Calu3 (cell line): ENCODE results near the gene SH3PXD2A. TPM values are rescaled to one million over a fixed set of nuclear protein-coding genes. Genes with fewer than 3 reads are reported as not detected.
"Not testable (repeated sequence)": the region's sequence is repeated elsewhere in the genome, so short reads cannot be mapped to it uniquely, and the experiment has no call there.

Experiments
- BruUV-seq: library from RNA; stranded (reverse); fragments of 400-500 nt; replicated peaks from 2 replicates; lab custom pipeline; 2021; lab: Mats Ljungman, UMichigan
- CTCF ChIA-PET: fragments of 300-600 bp; sonication (Branson Sonifier 250); formaldehyde crosslinking; loops from one replicate; lab custom pipeline; 2022; ENCODE audit warnings: antibody characterized with exemption; lab: Charles Lee
- DNase-seq: peaks from one replicate; pipeline ENCODE4 v3.0.0; 2022
- H3K27ac Mint-ChIP-seq: one replicate; pipeline ENCODE4 v1.8.0; 2022; ENCODE audit warnings: mixed read lengths; ENCODE audit not compliant: unreplicated experiment
- H3K27me3 Mint-ChIP-seq: one replicate; pipeline ENCODE4 v1.8.0; 2022; ENCODE audit warnings: mixed read lengths; ENCODE audit not compliant: unreplicated experiment
- H3K36me3 Mint-ChIP-seq: one replicate; pipeline ENCODE4 v1.8.0; 2022; ENCODE audit warnings: mild to moderate bottlenecking, moderate library complexity, mixed read lengths; ENCODE audit not compliant: insufficient read depth, unreplicated experiment
- H3K4me1 Mint-ChIP-seq: one replicate; pipeline ENCODE4 v1.8.0; 2022; ENCODE audit warnings: mild to moderate bottlenecking, low read depth, mixed read lengths; ENCODE audit not compliant: unreplicated experiment
- H3K4me3 Mint-ChIP-seq: one replicate; pipeline ENCODE4 v1.8.0; 2022; ENCODE audit warnings: mild to moderate bottlenecking, low read depth, moderate library complexity, mixed read lengths; ENCODE audit not compliant: unreplicated experiment
- H3K9me3 Mint-ChIP-seq: one replicate; pipeline ENCODE4 v1.8.0; 2022; ENCODE audit warnings: low read depth, mixed read lengths; ENCODE audit not compliant: unreplicated experiment
- intact Hi-C: fragments of 100-400 bp; cut with micrococcal nuclease; formaldehyde crosslinking; loops from one replicate; pipeline ENCODE4 v1.10.0; 2022; ENCODE audit not compliant: unreplicated experiment
- total RNA-seq: library from RNA; stranded (reverse); gene quantifications from 2 replicates; pipeline ENCODE4 v1.2.3, GENCODE V29; 2022
- TF ChIP-seq, protein P1 (sequence below): fragments of 200-600 bp; IDR thresholded peaks from one replicate; pipeline ENCODE4 v1.8.0; 2022; ENCODE audit warnings: antibody characterized with exemption; ENCODE audit not compliant: unreplicated experiment

Gene SH3PXD2A
- total RNA-seq, 1 experiment from 2014 or later, result 7.5 TPM

DNA sequence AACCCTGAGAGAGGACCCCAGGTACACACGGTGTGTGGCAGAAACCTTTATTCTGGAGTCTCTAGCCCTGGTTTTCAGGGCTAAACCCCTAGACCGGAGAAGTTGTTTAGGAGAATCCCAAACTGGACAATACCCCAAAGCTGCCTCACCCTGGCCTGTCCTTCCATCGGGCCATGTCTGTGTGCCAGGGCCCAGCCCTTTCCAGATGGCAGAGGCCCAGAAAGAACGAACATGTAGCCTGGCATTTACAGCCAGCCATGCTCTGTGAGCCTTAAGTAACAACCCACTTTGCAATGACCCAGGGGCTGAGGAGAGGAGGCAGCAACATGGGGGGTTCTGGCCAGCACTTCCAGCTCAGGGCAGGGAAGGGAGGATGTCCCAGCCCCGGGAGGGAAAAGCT is 219.8 kb downstream of the SH3PXD2A start:
- CTCF ChIA-PET, result no interaction called here
- Mint-ChIP-seq H3K4me3 (no peak overlapping the region), H3K36me3 (peaks cover 5% of the 10 kb centered on the region), H3K9me3 (no peaks in the 10 kb centered on the region), H3K4me1 (no peaks in the 10 kb centered on the region), H3K27ac (no peak overlapping the region), H3K27me3 (no peaks in the 10 kb centered on the region)
- no TSS peak for BruUV-seq
- no peak for DNase-seq
- TF ChIP-seq, protein P1, sequence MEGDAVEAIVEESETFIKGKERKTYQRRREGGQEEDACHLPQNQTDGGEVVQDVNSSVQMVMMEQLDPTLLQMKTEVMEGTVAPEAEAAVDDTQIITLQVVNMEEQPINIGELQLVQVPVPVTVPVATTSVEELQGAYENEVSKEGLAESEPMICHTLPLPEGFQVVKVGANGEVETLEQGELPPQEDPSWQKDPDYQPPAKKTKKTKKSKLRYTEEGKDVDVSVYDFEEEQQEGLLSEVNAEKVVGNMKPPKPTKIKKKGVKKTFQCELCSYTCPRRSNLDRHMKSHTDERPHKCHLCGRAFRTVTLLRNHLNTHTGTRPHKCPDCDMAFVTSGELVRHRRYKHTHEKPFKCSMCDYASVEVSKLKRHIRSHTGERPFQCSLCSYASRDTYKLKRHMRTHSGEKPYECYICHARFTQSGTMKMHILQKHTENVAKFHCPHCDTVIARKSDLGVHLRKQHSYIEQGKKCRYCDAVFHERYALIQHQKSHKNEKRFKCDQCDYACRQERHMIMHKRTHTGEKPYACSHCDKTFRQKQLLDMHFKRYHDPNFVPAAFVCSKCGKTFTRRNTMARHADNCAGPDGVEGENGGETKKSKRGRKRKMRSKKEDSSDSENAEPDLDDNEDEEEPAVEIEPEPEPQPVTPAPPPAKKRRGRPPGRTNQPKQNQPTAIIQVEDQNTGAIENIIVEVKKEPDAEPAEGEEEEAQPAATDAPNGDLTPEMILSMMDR, result no peak
- intact Hi-C loops, result no loop called here

DNA sequence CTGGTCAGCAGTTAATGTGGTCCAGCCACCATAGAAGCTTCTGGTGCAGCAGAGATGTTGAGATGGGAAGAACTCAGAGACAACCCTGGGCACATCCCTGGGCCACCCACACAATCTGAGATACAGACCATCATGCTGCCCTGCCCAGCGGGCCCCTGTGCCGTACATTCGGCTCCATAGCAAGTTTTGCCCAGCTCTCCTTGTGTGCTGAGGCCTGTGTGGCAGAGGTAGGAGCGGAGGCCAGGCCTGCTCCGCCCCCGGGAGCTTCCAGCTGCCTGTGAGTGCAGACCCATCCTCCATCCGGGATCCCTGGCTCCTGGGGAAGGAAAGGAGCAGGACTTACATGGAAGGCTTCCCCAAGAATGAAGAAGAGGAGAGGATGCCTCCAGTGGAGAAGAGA is 221.5 kb downstream of the SH3PXD2A start:
- Mint-ChIP-seq H3K27me3 (no peaks in the 10 kb centered on the region), H3K9me3 (no peaks in the 10 kb centered on the region), H3K27ac (no peak overlapping the region), H3K4me1 (no peaks in the 10 kb centered on the region), H3K36me3 (no peaks in the 10 kb centered on the region), H3K4me3 (no peak overlapping the region)
- no peak for DNase-seq
- no TSS peak for BruUV-seq
- intact Hi-C loops, result no loop called here
- TF ChIP-seq, protein P1, result no peak
- CTCF ChIA-PET, result no interaction called here

DNA sequence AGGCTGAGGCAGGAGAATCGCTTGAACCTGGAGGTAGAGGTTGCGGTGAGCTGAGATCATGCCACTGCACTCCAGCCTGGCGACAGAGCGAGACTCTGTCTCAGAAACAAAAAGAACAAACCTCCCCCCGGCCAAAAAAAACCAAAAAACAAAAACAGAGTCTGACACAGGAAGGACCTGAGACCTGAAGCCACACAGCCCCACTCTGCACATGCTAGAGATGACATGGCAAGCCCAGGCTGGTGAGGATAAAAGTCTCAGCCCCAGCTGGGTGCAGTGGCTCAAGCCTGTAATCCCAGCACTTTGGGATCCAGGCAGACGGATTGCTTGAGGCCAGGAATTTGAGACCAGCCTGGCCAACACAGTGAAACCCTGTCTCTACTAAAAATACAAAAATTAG is 222.5 kb downstream of the SH3PXD2A start:
- intact Hi-C loops, H3K4me3 Mint-ChIP-seq, H3K36me3 Mint-ChIP-seq, CTCF ChIA-PET, H3K4me1 Mint-ChIP-seq, H3K9me3 Mint-ChIP-seq, H3K27me3 Mint-ChIP-seq, DNase-seq, BruUV-seq, H3K27ac Mint-ChIP-seq: not testable (repeated sequence)

DNA sequence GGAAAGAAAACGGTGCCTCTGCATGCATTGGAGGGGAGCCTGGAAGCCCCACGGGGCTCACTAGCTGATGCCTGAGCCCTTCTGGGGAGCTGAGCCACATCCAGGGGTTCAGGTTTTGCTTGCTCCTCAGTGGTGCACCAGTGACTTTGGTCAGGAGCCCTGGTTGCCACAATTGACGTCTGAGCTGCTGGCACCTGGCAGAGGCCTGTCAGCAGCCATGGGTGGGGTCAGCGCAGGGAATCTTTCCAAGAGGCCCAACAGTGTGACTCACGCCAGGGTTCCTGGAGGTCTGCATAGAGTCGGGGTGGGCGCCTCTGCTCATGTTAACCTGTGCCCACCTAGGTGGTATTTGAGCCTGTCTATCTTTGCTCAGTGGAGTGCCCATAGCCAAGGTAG is 223.1 kb downstream of the SH3PXD2A start:
- BruUV-seq, result no TSS peak
- intact Hi-C loops, result no loop called here
- TF ChIP-seq, protein P1, result no peak
- Mint-ChIP-seq H3K27me3 (no peaks in the 10 kb centered on the region), H3K9me3 (no peaks in the 10 kb centered on the region), H3K4me1 (no peaks in the 10 kb centered on the region), H3K27ac (no peak overlapping the region), H3K4me3 (no peak overlapping the region), H3K36me3 (no peaks in the 10 kb centered on the region)
- DNase-seq, result no peak
- CTCF ChIA-PET, result no interaction called here

DNA sequence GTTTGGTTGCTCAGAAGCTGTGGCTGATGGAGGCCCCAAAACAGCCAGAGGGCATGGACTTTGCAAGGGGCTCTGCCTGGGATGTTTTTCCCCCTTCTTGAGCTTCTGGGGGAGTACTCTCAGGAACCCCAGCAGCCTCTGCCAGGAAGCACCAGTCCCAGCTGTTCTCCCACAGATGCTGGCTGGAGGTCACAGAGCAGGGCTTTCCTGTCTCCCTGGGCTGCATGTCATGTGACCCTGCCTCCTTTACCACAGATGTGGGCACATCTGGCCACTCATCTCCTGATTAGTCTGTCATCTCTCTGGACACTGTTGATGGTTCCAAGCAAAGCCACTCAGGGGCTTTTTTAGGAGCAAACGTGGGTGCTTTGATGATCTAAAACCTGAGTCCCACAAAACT is 225.2 kb downstream of the SH3PXD2A start:
- H3K9me3 Mint-ChIP-seq, result no peaks in the 10 kb centered on the region

More for the DNA sequence above, 225.2 kb downstream of the SH3PXD2A start:
- BruUV-seq, result no TSS peak
- CTCF ChIA-PET, result no interaction called here
- Mint-ChIP-seq H3K4me3 (no peak overlapping the region), H3K27me3 (no peaks in the 10 kb centered on the region), H3K36me3 (peaks cover 7% of the 10 kb centered on the region), H3K4me1 (no peaks in the 10 kb centered on the region), H3K27ac (no peak overlapping the region)
- DNase-seq, result no peak
- intact Hi-C loops, result no loop called here
- TF ChIP-seq, protein P1, result no peak
